ENCODE data around the gene FAM185A. TPM values are rescaled to one million over a fixed set of nuclear protein-coding genes. Genes with fewer than 3 reads are reported as not detected.

Gene FAM185A
- total RNA-seq, 1 donor from 2014 or later, result 6.2 TPM

GRCh38 chr7:102806613-102807012, 57.8 kb downstream of the FAM185A start:
- TF ChIP-seq, protein P1, sequence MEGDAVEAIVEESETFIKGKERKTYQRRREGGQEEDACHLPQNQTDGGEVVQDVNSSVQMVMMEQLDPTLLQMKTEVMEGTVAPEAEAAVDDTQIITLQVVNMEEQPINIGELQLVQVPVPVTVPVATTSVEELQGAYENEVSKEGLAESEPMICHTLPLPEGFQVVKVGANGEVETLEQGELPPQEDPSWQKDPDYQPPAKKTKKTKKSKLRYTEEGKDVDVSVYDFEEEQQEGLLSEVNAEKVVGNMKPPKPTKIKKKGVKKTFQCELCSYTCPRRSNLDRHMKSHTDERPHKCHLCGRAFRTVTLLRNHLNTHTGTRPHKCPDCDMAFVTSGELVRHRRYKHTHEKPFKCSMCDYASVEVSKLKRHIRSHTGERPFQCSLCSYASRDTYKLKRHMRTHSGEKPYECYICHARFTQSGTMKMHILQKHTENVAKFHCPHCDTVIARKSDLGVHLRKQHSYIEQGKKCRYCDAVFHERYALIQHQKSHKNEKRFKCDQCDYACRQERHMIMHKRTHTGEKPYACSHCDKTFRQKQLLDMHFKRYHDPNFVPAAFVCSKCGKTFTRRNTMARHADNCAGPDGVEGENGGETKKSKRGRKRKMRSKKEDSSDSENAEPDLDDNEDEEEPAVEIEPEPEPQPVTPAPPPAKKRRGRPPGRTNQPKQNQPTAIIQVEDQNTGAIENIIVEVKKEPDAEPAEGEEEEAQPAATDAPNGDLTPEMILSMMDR (IDR thresholded peaks at IDR 0.05; ENCODE audit: insufficient read depth, low read length, poor library complexity, severe bottlenecking), result no peak
- DNase-seq (ENCODE audit: low read depth), result no peak
- Histone ChIP-seq H3K4me3 (ENCODE audit: low read depth, low read length) (no peak overlapping the region), H3K27me3 (ENCODE audit: control insufficient read depth, insufficient read depth, low read length) (no peaks in the 10 kb centered on the region), H3K36me3 (ENCODE audit: control insufficient read depth, insufficient read depth, low read length) (no peaks in the 10 kb centered on the region)

GRCh38 chr7:102810916-102811315, 62.1 kb downstream of the FAM185A start:
- TF ChIP-seq, protein P1 (IDR thresholded peaks at IDR 0.05; ENCODE audit: insufficient read depth, low read length, poor library complexity, severe bottlenecking), result no peak
- no peaks in the 10 kb centered on the region for H3K36me3 ChIP-seq (ENCODE audit: control insufficient read depth, insufficient read depth, low read length)
- H3K27me3 ChIP-seq (ENCODE audit: control insufficient read depth, insufficient read depth, low read length), result no peaks in the 10 kb centered on the region
- H3K4me3 ChIP-seq (ENCODE audit: low read depth, low read length), result no peak overlapping the region
- DNase-seq (ENCODE audit: low read depth), result no peak

- TF ChIP-seq, protein P1 (IDR thresholded peaks at IDR 0.05; ENCODE audit: insufficient read depth, low read length, poor library complexity, severe bottlenecking), result no peak
- no peaks in the 10 kb centered on the region for H3K27me3 ChIP-seq (ENCODE audit: control insufficient read depth, insufficient read depth, low read length)
- DNase-seq (ENCODE audit: low read depth), result no peak
- H3K36me3 ChIP-seq (ENCODE audit: control insufficient read depth, insufficient read depth, low read length), result no peaks in the 10 kb centered on the region
- no peak overlapping the region for H3K4me3 ChIP-seq (ENCODE audit: low read depth, low read length)
These were observed 63.3 kb downstream of the FAM185A start for GRCh38 chr7:102811942-102812678.

GRCh38 chr7:102813191-102814024, 64.6 kb downstream of the FAM185A start:
- no peaks in the 10 kb centered on the region for H3K27me3 ChIP-seq (ENCODE audit: control insufficient read depth, insufficient read depth, low read length)
- H3K4me3 ChIP-seq (ENCODE audit: low read depth, low read length), result no peak overlapping the region
- no peak for DNase-seq (ENCODE audit: low read depth)
- H3K36me3 ChIP-seq (ENCODE audit: control insufficient read depth, insufficient read depth, low read length), result no peaks in the 10 kb centered on the region
- TF ChIP-seq, protein P1 (IDR thresholded peaks at IDR 0.05; ENCODE audit: insufficient read depth, low read length, poor library complexity, severe bottlenecking), result no peak

DNA sequence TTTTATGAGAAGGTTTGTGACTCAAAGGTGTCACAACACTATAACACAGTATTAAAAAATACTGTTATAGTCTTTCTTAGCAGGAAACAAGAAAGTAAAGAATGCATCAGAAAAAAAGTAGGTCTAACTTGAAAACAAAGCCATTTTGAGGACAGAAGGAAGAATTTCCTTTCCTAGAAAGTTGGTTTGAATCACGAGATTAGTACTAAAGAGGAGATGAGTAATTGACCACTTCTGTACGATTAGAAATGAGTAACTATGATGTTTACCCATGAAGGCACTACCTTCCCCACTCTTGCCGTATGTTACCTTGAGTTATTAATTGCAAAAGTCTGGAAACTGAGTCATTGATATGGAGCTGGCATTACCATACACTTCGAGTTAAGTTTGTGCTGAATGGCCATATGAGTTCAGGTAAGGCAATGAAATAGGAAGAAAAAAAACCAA, 65.2 kb downstream of the FAM185A start:
- TF ChIP-seq, protein P1 (IDR thresholded peaks at IDR 0.05; ENCODE audit: insufficient read depth, low read length, poor library complexity, severe bottlenecking), result no peak
- Histone ChIP-seq H3K27me3 (ENCODE audit: control insufficient read depth, insufficient read depth, low read length) (no peaks in the 10 kb centered on the region), H3K4me3 (ENCODE audit: low read depth, low read length) (no peak overlapping the region), H3K36me3 (ENCODE audit: control insufficient read depth, insufficient read depth, low read length) (no peaks in the 10 kb centered on the region)
- DNase-seq (ENCODE audit: low read depth), result peak; percentile 43
